SK-N-MC (cell line): ENCODE measurements around the gene MLYCD.
"Not testable (repeated sequence)": the region's sequence is repeated elsewhere in the genome, so short reads cannot be mapped to it uniquely, and the experiment has no call there.

Experiments
- DNase-seq: peaks from one replicate; pipeline ENCODE4 v3.0.0-alpha.2; 2011; ENCODE audit warnings: low read depth, low spot score
- H3K27ac ChIP-seq: fragments of 200-600 bp; sonication (generic); 2 replicates; pipeline ENCODE4 v1.5.1; 2016; ENCODE audit warnings: mixed run types
- H3K36me3 ChIP-seq: fragments of 200-600 bp; sonication (generic); 2 replicates; pipeline ENCODE4 v1.6.1; 2017; ENCODE audit warnings: antibody characterized with exemption, low read length, mixed read lengths; ENCODE audit not compliant: insufficient read depth
- H3K4me3 ChIP-seq: fragments of 200-600 bp; sonication (generic); 2 replicates; pipeline ENCODE4 v1.5.1; 2016
- H3K9ac ChIP-seq: fragments of 200-600 bp; sonication (generic); 2 replicates; pipeline ENCODE4 v1.8.0; 2017; ENCODE audit warnings: mixed run types, mixed read lengths; ENCODE audit not compliant: insufficient read length
- H3K9me3 ChIP-seq: fragments of 200-600 bp; sonication (generic); 2 replicates; pipeline ENCODE4 v1.6.1; 2017; ENCODE audit warnings: low read depth, mild to moderate bottlenecking, antibody characterized with exemption, low read length, moderate library complexity, mixed read lengths
- EZH2 ChIP-seq: fragments of 200-600 bp; sonication (generic); IDR thresholded peaks from one replicate; pipeline ENCODE4 v1.6.1; 2017; ENCODE audit warnings: antibody characterized with exemption
- FOXP2 ChIP-seq: optimal IDR thresholded peaks from 2 replicates; pipeline ENCODE3; 2011; ENCODE audit warnings: mild to moderate bottlenecking, moderate library complexity; ENCODE audit not compliant: insufficient read depth; ENCODE audit errors: extremely low read length, control extremely low read depth
- POLR2AphosphoS5 ChIP-seq: IDR thresholded peaks from 2 replicates; pipeline ENCODE4 v1.6.1; 2012; ENCODE audit warnings: mild to moderate bottlenecking, low read depth, low read length, borderline replicate concordance

MLYCD gene

DNA sequence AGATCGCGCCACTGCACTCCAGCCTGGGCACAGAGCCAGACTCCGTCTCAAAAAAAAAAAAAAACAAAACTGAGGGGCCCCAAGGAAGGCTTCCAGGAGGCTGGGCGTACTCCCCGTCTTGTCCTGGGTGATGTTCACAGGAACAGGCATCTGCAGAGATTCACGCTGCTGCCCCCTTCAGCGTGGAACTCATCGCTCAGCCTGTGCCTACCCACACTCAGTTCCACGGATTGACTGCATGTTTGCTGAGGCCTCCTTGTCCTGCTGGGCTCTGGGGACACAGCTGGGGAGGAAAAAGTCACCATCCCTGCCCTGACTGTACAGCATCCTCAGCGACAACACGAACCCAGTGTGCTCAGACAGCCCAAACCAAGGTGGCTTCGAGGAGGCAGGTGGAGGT is 41.2 kb downstream of the MLYCD start:
- TF ChIP-seq EZH2 (no peak), POLR2AphosphoS5 (no peak), FOXP2 (no peak)
- H3K4me3 ChIP-seq = no peak overlapping the region
- H3K27ac ChIP-seq = no peak overlapping the region

DNA sequence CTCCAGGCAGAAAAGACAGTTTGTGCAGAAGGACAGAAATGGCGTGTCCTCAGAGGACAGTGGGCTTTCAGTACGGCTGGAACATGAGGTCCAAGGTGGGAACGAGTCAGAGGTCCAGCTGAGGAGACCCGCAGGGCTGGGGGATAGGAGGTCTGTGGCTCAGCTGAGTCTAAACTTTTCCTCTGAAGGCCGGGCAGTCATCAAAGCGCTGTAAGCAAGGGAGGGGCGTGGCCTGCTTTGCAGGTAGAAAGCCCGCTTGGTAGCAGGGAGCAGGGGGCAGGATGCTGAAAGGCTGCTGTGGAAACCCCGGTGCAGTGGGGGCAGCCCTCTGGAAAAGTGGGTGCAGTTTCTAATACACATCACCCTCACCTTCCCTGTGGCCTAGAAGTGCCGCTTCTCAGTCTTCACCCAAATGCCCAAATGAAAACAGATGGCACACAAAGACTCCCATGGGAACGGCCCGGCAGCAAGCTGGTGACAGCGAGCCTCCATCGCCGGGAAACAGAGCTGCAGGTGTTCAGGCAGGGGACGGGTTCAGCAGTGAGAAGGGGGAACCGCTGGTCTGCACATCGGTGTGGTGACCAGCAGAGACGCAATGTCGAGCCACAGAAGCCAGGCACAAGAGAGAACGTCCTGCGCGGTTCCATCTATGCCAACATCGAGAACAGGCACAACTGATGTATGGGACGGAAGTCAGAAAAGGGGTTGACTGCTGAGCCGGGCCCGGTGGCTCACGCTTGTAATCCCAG is 41.9 kb downstream of the MLYCD start:
- no peak for DNase-seq
- TF ChIP-seq EZH2 (no peak), POLR2AphosphoS5 (no peak), FOXP2 (no peak)
- H3K4me3 ChIP-seq = no peak overlapping the region
- no peak overlapping the region for H3K27ac ChIP-seq
- H3K36me3 ChIP-seq = no peaks in the 10 kb centered on the region
- no peaks in the 10 kb centered on the region for H3K9me3 ChIP-seq
- H3K9ac ChIP-seq = no peak overlapping the region

More for the DNA sequence above, 41.2 kb downstream of the MLYCD start:
- H3K9me3 ChIP-seq = no peaks in the 10 kb centered on the region
- H3K36me3 ChIP-seq = no peaks in the 10 kb centered on the region
- H3K9ac ChIP-seq = no peak overlapping the region
- no peak for DNase-seq

DNA sequence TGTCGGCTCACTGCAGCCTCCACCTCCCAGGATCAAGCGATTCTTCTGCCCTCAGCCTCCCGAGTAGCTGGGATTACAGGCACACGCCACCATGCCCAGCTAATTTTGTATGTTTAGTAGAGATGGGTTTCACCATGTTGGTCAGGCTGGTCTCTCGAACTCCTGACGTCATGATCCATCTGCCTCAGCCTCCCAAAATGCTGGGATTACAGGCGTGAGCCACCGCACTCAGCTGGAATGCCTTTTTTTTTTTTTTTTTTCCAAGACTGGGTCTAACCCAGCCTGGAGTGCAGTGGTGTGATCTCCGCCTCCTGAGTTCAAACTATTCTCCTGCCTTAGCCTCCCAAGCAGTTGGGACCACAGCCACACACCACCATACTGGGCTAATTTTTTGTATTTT is 42.6 kb downstream of the MLYCD start:
- not testable (repeated sequence) for H3K4me3 ChIP-seq, H3K9me3 ChIP-seq, H3K27ac ChIP-seq, DNase-seq, H3K36me3 ChIP-seq, H3K9ac ChIP-seq

DNA sequence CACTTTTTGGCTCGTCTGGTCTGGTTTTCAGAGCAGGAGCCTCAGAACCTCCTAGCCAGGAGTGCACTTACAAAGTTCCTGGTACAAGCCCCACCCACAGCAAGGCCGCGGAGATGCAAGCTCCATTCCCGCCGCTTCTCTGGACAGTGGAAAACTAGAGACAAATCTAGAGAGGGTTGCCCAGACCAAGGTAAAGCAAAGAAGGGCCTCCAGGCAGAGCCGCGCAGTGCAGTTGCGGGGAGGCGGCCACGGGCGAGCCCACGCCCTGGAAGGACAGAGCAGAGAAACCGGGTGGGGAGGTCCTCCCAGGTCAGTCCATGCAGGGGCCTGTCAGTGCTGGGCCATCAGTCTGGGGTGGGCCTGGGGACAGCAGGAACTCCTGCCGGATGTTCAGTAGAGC is 43.2 kb downstream of the MLYCD start:
- H3K27ac ChIP-seq = no peak overlapping the region
- TF ChIP-seq FOXP2 (no peak), EZH2 (no peak), POLR2AphosphoS5 (no peak)
- no peak for DNase-seq
- no peaks in the 10 kb centered on the region for H3K36me3 ChIP-seq
- no peaks in the 10 kb centered on the region for H3K9me3 ChIP-seq
- H3K4me3 ChIP-seq = no peak overlapping the region
- H3K9ac ChIP-seq = no peak overlapping the region

DNA sequence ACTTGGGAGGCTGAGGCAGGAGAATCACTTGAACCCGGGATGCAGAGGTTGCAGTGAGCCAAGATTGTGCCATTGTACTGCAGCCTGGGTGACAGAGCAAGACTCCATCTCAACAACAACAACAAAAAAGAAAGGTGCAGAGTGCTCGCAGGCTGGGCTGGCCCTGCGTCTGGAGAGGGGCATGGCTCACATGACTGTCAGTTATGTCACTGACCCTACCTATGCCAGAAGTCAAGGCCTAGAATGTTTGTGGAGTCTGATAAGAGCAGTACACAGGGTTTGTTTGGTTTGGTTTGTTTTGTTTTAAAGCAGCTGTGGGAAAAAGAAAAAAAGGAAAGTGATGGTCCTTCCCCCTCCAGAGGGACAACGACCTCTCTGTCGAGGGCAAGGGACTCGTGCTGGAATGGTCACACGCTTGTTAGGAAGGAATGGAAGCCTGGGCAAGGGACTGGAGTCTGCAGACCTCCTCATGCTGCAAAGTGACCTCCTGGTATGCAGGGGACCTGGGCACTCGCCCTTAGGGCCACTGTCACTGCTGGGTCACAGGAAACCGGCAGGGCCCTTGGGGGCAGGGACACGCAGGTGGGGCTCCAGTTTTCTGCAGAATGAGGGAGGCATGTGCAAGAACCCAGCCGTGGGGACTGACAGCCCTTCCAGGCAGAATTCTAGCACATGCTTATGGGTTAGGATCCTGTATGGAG is 44.0 kb downstream of the MLYCD start:
- Histone ChIP-seq H3K9ac (no peak overlapping the region), H3K4me3 (no peak overlapping the region), H3K9me3 (no peaks in the 10 kb centered on the region), H3K27ac (no peak overlapping the region), H3K36me3 (no peaks in the 10 kb centered on the region)
- DNase-seq = no peak
- no peak for TF ChIP-seq POLR2AphosphoS5
- no peak for TF ChIP-seq EZH2
- no peak for TF ChIP-seq FOXP2

DNA sequence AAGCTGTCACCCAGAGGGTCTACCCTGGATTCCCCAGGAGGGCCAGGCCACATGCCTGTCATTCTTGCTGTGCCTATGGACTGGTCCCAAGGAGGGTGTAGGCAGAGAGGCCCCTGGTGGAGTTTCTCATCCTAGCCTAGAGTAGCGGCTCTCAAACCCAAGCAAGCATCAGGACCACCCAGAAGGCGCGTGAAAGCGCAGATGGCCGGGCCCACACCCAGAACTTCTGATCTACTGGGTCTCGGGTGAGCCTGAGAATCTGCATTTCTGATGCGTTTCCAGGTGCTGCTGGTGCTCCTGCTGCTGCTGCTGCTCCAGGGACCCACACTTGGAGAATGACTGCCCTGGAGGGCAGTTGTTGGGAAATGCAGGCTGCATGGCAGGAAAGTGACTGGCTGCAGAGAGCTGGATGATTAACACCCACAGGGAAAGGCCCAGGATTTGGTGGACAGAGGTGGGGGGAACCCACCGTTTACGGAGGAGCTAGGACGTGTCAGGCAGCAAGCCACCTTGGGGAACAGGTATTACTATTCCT is 44.7 kb downstream of the MLYCD start:
- no peak overlapping the region for H3K9ac ChIP-seq
- H3K9me3 ChIP-seq = no peaks in the 10 kb centered on the region
- no peak overlapping the region for H3K27ac ChIP-seq
- H3K36me3 ChIP-seq = no peaks in the 10 kb centered on the region
- no peak for DNase-seq
- no peak overlapping the region for H3K4me3 ChIP-seq
- no peak for TF ChIP-seq FOXP2
- no peak for TF ChIP-seq POLR2AphosphoS5

DNA sequence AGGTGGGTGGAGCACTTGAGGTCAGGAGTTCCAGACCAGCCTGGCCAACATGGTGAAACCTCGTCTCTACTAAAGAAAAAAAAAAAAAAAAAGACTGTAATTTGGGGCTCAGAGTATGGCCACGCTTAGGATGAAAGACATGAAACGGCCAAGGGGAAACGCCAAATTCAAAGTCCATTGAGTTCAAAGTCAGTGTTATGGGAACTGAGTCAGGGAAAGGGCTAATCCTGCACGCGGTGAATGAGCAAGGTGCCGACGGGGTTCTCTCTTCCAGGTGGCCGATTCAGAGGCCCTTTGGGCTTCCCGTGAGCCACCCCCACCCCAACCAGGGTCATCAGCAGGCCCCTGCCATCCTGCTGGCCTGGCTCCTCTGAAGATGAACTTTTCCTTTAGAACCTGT is 46.7 kb downstream of the MLYCD start:
- no peaks in the 10 kb centered on the region for H3K9me3 ChIP-seq
- H3K36me3 ChIP-seq = no peaks in the 10 kb centered on the region
- no peak overlapping the region for H3K9ac ChIP-seq
- TF ChIP-seq EZH2 (no peak), FOXP2 (no peak), POLR2AphosphoS5 (no peak)
- H3K27ac ChIP-seq = no peak overlapping the region
- DNase-seq = no peak
- H3K4me3 ChIP-seq = no peak overlapping the region

DNA sequence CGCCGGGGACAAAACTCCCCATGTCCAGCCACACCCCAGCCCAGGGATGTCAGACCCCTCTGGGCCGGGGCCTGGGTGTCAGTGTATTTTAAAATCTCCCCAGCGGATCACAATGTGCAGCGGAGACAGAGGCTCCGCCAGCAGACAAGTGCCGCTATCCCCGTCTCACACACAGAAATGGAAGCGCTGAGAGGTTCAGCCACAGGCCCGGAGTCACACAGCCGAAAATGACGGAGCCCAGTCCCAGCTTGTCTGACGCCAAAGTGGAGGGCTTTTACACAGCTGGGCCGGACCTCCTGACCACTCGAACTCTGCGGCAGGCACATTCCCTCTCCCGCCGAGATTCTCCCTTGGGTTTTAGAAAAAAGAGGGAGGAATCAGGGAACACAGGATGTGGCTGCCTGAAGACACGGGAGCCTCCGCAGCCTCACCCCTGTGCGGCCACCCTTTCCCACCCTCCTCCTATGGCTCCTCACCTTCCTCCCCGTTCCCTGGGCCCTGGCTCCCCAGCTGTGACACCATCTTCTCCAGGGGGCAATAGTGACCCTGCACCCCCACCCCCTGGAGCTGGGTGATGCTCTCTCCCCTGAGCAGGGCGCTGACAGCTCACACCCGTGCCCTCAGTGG is 47.4 kb downstream of the MLYCD start:
- Histone ChIP-seq H3K27ac (no peak overlapping the region), H3K4me3 (no peak overlapping the region), H3K9me3 (no peaks in the 10 kb centered on the region), H3K36me3 (no peaks in the 10 kb centered on the region), H3K9ac (no peak overlapping the region)
- TF ChIP-seq FOXP2 (no peak), POLR2AphosphoS5 (no peak), EZH2 (no peak)
- no peak for DNase-seq
